K562 (cell line): ENCODE data around the gene GARRE1. TPM values are rescaled to one million over a fixed set of nuclear protein-coding genes. Genes with fewer than 3 reads are reported as not detected.
"Not testable (repeated sequence)": the region's sequence is repeated elsewhere in the genome, so short reads cannot be mapped to it uniquely, and the experiment has no call there.

Experiments used
- ATAC-seq: fragments of 200-7000 bp; cut with Tn5 transposase; 3 replicates; pipeline ENCODE4 v1.9.1; 2020; ENCODE audit warnings: moderate library complexity
- BruUV-seq: library from RNA; stranded (reverse); fragments of 400-500 nt; replicated peaks from 2 replicates; lab custom pipeline; 2021; lab: Mats Ljungman, UMichigan
- CTCF ChIA-PET: fragments of 300-600 bp; formaldehyde crosslinking; extraction: SDS; loops from one replicate; lab custom pipeline; 2021; ENCODE audit warnings: low intra/inter-chr PET ratio; lab: Yijun Ruan, JAX
- POLR2A ChIA-PET: fragments of 300-600, 350-650 bp; sonication (Branson Sonifier 250); formaldehyde crosslinking; extraction: SDS; loops from one replicate; lab custom pipeline; 2021; ENCODE audit warnings: antibody characterized with exemption, inconsistent platforms; lab: Yijun Ruan, JAX
- DNase-seq, 4 experiments: peaks; one replicate each; pipeline versions ENCODE4 v3.0.0 to v3.0.0-alpha.2; 2011 to 2018; ENCODE audit warnings: low spot score in 3 of 4, mixed read lengths in 3 of 4; ENCODE audit errors: extremely low read depth in 1 of 4
- FAIRE-seq: peaks from 2 replicates; lab custom pipeline; 2011; peaks lifted over from hg19 to GRCh38; lab: Jason Lieb, UNC
- H2AFZ ChIP-seq: 2 replicates; pipeline ENCODE4 v1.6.0; 2011; ENCODE audit warnings: low read depth, low read length, control low read depth, inconsistent platforms
- H3K27ac ChIP-seq: fragments of 200-600 bp; 3 replicates; pipeline ENCODE4 v1.8.0; 2011; ENCODE audit warnings: low read depth, mild to moderate bottlenecking, control low read depth, inconsistent platforms, low read length, moderate library complexity, mixed read lengths; ENCODE audit errors: extremely low read depth
- H3K27me3 ChIP-seq, 2 experiments: fragments of 300-600 bp in 1 of 2; 2 replicates in 1 of 2; 3 replicates in 1 of 2; pipeline versions ENCODE4 v1.6.0 to v1.8.0; 2011; ENCODE audit warnings: inconsistent platforms in 2 of 2, low read length in 2 of 2, mild to moderate bottlenecking in 1 of 2, mixed read lengths in 1 of 2, moderate library complexity in 1 of 2; ENCODE audit not compliant: control insufficient read depth in 2 of 2, insufficient read depth in 2 of 2
- H3K36me3 ChIP-seq: fragments of 300-600 bp; 3 replicates; pipeline ENCODE4 v1.8.0; 2011; ENCODE audit warnings: mild to moderate bottlenecking, low read length, inconsistent platforms; ENCODE audit not compliant: control insufficient read depth, insufficient read depth
- H3K4me1 ChIP-seq, 2 experiments: fragments of 200-600 bp in 1 of 2; replicated peaks in 1 of 2; 2 replicates in 1 of 2; 3 replicates in 1 of 2; pipeline versions ENCODE4 v1.5.1 to v1.8.0; 2011; ENCODE audit warnings: inconsistent platforms in 2 of 2, low read length in 2 of 2, mild to moderate bottlenecking in 1 of 2, mixed read lengths in 1 of 2, moderate library complexity in 1 of 2; ENCODE audit not compliant: control insufficient read depth in 2 of 2, insufficient read depth in 2 of 2
- H3K4me2 ChIP-seq: 2 replicates; pipeline ENCODE4 v1.6.1; 2011; ENCODE audit warnings: low read length, control low read depth, inconsistent platforms, mixed read lengths; ENCODE audit not compliant: insufficient read depth
- H3K4me3 ChIP-seq: fragments of 200-600 bp; sonication (generic), shearing (Covaris generic); 2 replicates; pipeline ENCODE4 v1.5.1; 2016; ENCODE audit warnings: control low read depth, inconsistent platforms
- H3K79me2 ChIP-seq: fragments of 200-600 bp; 3 replicates; pipeline ENCODE4 v1.8.0; 2011; ENCODE audit warnings: low read length, inconsistent platforms; ENCODE audit not compliant: control insufficient read depth, insufficient read depth
- H3K9ac ChIP-seq, 2 experiments: 2 replicates each; pipeline versions ENCODE4 v1.6.0 to v1.6.1; 2011; ENCODE audit warnings: low read depth in 2 of 2, low read length in 2 of 2, control low read depth in 1 of 2, inconsistent platforms in 1 of 2, mild to moderate bottlenecking in 1 of 2, mixed read lengths in 1 of 2; ENCODE audit not compliant: insufficient read depth in 1 of 2
- H3K9me1 ChIP-seq: one replicate; pipeline ENCODE4 v1.6.0; 2011; ENCODE audit warnings: inconsistent platforms, mild to moderate bottlenecking, low read length, moderate library complexity; ENCODE audit not compliant: control insufficient read depth, insufficient read depth
- H3K9me3 ChIP-seq: replicated peaks from 2 replicates; pipeline ENCODE4 v1.5.1; 2011; ENCODE audit warnings: low read depth, low read length, inconsistent platforms; ENCODE audit not compliant: control insufficient read depth, insufficient read depth
- H4K20me1 ChIP-seq: replicated peaks from 2 replicates; pipeline ENCODE4 v1.6.1; 2011; ENCODE audit warnings: low read length, inconsistent platforms, mixed read lengths; ENCODE audit not compliant: control insufficient read depth, insufficient read depth
- CBFB ChIP-seq: sonication (generic); formaldehyde crosslinking; IDR thresholded peaks from 2 replicates; pipeline ENCODE4 v1.4.0; 2020; ENCODE audit warnings: mild to moderate bottlenecking, missing genetic modification reagents
- CXXC5 ChIP-seq: fragments of 250-450 bp; sonication (Bioruptor Pico); IDR thresholded peaks from 2 replicates; pipeline ENCODE4 v1.8.0; 2022; ENCODE audit warnings: inconsistent platforms, mild to moderate bottlenecking, moderate library complexity
- ILK ChIP-seq: fragments of 450-650 bp; IDR thresholded peaks from 2 replicates; pipeline ENCODE4 v1.6.1; 2016; ENCODE audit warnings: missing genetic modification characterization, low read depth, mild to moderate bottlenecking, missing compliant biosample characterization, moderate library complexity, borderline replicate concordance
- KLF1 ChIP-seq: fragments of 450-650 bp; IDR thresholded peaks from 2 replicates; pipeline ENCODE4 v1.6.1; 2016; ENCODE audit warnings: missing genetic modification characterization, missing compliant biosample characterization
- NCOA4 ChIP-seq: fragments of 450-650 bp; IDR thresholded peaks from 2 replicates; pipeline ENCODE4 v1.6.1; 2018; ENCODE audit warnings: mild to moderate bottlenecking; ENCODE audit not compliant: partially characterized antibody
- RBBP5 ChIP-seq: fragments of 200-600 bp; sonication (generic); IDR thresholded peaks from 2 replicates; pipeline ENCODE4 v1.6.1; 2012; ENCODE audit warnings: borderline replicate concordance, mild to moderate bottlenecking, low read length, control low read depth, inconsistent platforms; ENCODE audit not compliant: insufficient read depth, poor library complexity, severe bottlenecking
- TAF15 ChIP-seq: fragments of 200-400 bp; formaldehyde crosslinking; IDR thresholded peaks from 2 replicates; pipeline ENCODE4 v1.6.1; 2017; ENCODE audit warnings: mild to moderate bottlenecking, low read depth, low read length, moderate library complexity
- ZNF507 ChIP-seq: conservative IDR thresholded peaks from 2 replicates; pipeline ENCODE4 v1.6.1; 2017; ENCODE audit warnings: missing genetic modification characterization, missing compliant biosample characterization
- WGBS: fragments of 100-300 bp; shearing (Covaris generic); methylation state at CpG from one replicate; pipeline ENCODE4 v1.1.6; 2016; ENCODE audit warnings: low coverage, mixed read lengths; ENCODE audit not compliant: insufficient coverage; ENCODE audit errors: missing lambda C conversion rate; 5-methylcytosine and 5-hydroxymethylcytosine counted together
- in situ Hi-C: fragments of 300-500 bp; cut with MboI; formaldehyde crosslinking; loops from 4 replicates; pipeline ENCODE4 v1.15.0; 2018; ENCODE audit warnings: inconsistent platforms, mixed read lengths
- intact Hi-C: fragments of 100-400 bp; cut with micrococcal nuclease; formaldehyde crosslinking; loops from 2 replicates; pipeline ENCODE4 v1.14.2; 2022
- polyA plus RNA-seq, 8 experiments: library from polyadenylated mRNA; depleted of rRNA in 4 of 8; stranded (reverse) in 5 of 8; unstranded in 3 of 8; fragments of >200 nt; fragmentation: Nextera tagmentation in 2 of 8; fragmentation: Illumina TruSeq in 1 of 8; extraction: Ambion mirVana in 2 of 8; extraction: Trizol in 1 of 8; gene quantifications; 2 replicates each; pipeline versions ENCODE4 v1.2.1 to v1.2.3, GENCODE V29; 2011 to 2014; ENCODE audit warnings: inconsistent platforms in 1 of 8, missing spikeins in 1 of 8
- total RNA-seq, 7 experiments: library from RNA; depleted of rRNA in 6 of 7; stranded (reverse); fragments of >200 nt in 6 of 7; fragmentation: Illumina TruSeq in 2 of 7; extraction: Trizol in 2 of 7; gene quantifications; 2 replicates each; pipeline versions ENCODE4 v1.2.1 to v1.2.3, GENCODE V29; 2011 to 2021; ENCODE audit warnings: low replicate concordance in 1 of 7
- TF ChIP-seq, protein P1 (sequence below): sonication (generic); formaldehyde crosslinking; IDR thresholded peaks from 2 replicates; pipeline ENCODE4 v1.8.0; 2023; ENCODE audit warnings: missing genetic modification reagents, mild to moderate bottlenecking, borderline replicate concordance

GARRE1 gene
- total and polyA plus RNA-seq, 9 of the 15 experiments (the other 6 are each of a cell fraction or from before 2014, with no cell fraction given) = 1.6 to 12.8 (median 7.5) TPM

DNA sequence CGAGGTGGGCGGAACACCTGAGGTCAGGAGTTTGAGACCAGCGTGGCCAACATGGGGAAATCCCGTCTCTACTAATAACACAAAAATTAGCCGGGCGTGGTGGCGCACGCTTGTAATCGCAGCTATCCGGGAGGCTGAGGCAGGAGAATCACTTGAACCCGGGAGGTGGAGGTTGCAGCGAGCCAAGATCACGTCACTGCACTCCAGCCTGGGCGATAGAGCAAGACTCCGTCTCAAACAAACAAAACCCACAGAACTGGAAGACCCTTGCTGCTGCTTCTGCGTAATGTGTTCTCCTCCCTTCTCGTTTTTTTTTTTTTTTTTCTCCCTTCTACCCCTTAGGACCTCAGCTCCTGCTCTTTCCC is 691 bp upstream of the GARRE1 start:
- 73% methylated on average over 11 of the region's 17 CpGs for WGBS
- Histone ChIP-seq H2AFZ (peak overlapping the region; percentile 99), H3K4me3 (peak overlapping the region; percentile 81), H3K4me1 (peaks cover 4 to 24% of the 10 kb centered on the region in 2 experiments; a peak in 3 of 5 replicates), H3K4me2 (peak overlapping the region; percentile 94), H3K79me2 (peaks cover 35% of the 10 kb centered on the region), H3K27ac (peak overlapping the region; percentile 79), H3K9ac (peak overlapping the region; percentile 87 to 94; a peak in 3 of 4 replicates)
- ATAC-seq, BruUV-seq, H3K36me3 ChIP-seq, H3K27me3 ChIP-seq, POLR2A ChIA-PET, intact Hi-C loops, in situ Hi-C loops, H3K9me1 ChIP-seq, FAIRE-seq, CTCF ChIA-PET, H3K9me3 ChIP-seq, H4K20me1 ChIP-seq, DNase-seq: not testable (repeated sequence)
- TF ChIP-seq NCOA4 = peak; percentile 28

DNA sequence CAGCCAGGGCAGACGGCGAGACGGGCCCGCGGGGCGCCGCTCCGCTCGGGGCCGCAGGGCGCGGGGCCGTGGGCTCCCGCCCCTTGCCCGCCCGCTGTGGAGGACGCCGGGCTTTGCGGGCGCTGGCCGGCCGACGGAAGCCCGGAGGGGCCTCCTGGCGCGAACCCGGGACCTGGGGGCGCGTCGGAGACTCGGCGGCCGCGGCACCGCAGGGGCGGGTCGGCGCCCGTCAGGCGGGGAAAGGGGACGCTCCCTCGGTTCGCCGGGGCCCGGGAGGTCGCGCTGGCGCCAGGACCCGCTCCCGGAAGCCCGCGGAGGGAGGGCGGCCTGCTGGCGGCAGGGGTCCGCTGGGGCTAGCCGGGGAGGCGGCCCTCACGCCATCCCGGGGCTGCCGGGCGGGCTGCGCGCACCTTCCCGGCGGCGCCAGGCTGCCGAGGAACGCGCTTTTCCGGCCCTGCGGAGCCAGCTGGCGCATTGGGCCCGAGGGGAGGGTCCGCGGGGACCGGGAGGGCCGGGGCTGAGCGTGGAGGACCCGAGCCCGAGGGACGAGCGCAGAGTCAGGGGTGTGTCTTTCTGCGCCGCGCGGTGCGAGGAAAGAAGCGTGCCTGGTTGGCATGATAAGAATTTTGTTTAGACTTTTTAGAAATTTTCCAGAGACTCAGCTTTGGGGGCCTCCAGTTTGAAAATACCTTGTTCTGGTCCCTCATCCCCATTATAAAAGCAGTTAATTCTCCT is 511 bp downstream of the GARRE1 start:
- peak overlapping the region; percentile 77 to 94 for H3K9ac ChIP-seq
- peaks cover 35% of the 10 kb centered on the region for H3K79me2 ChIP-seq
- H3K27ac ChIP-seq = peak overlapping the region; percentile 82
- peak overlapping the region; percentile 81 for H3K4me3 ChIP-seq
- ChIA-PET POLR2A (no interaction called here), CTCF (no interaction called here)
- H3K9me3 ChIP-seq = no peaks in the 10 kb centered on the region
- 0% methylated on average over 14 of the region's 88 CpGs for whole genome bisulfite sequencing
- H3K27me3 ChIP-seq = no peaks in the 10 kb centered on the region
- FAIRE-seq (no peak), DNase-seq (peak in 2 of 4 experiments; percentile 64 to 70), ATAC-seq (peak; percentile 78)
- intact Hi-C loops (loop anchor here (5.0 kb wide), 1 partner anchor 72 kb away; no protein-coding TSS in a partner anchor), in situ Hi-C loops (no loop called here)
- H3K9me1 ChIP-seq = no peaks in the 10 kb centered on the region
- peaks cover 4 to 24% of the 10 kb centered on the region in 2 experiments; a peak in 3 of 5 replicates for H3K4me1 ChIP-seq
- H2AFZ ChIP-seq = peak overlapping the region; percentile 82
- H3K36me3 ChIP-seq = 0 out of 3 replicates have a peak, but pooled peaks cover 4% of the 10 kb centered on the region
- peak overlapping the region; percentile 94 for H3K4me2 ChIP-seq
- H4K20me1 ChIP-seq = no peaks in the 10 kb centered on the region
- BruUV-seq = no TSS peak
- no peak for TF ChIP-seq TAF15
- TF ChIP-seq RBBP5 = peak; percentile 93
- no peak for TF ChIP-seq CBFB (CRISPR knock-in tag)
- TF ChIP-seq ZNF507 (tag) = no peak
- TF ChIP-seq, protein P1, sequence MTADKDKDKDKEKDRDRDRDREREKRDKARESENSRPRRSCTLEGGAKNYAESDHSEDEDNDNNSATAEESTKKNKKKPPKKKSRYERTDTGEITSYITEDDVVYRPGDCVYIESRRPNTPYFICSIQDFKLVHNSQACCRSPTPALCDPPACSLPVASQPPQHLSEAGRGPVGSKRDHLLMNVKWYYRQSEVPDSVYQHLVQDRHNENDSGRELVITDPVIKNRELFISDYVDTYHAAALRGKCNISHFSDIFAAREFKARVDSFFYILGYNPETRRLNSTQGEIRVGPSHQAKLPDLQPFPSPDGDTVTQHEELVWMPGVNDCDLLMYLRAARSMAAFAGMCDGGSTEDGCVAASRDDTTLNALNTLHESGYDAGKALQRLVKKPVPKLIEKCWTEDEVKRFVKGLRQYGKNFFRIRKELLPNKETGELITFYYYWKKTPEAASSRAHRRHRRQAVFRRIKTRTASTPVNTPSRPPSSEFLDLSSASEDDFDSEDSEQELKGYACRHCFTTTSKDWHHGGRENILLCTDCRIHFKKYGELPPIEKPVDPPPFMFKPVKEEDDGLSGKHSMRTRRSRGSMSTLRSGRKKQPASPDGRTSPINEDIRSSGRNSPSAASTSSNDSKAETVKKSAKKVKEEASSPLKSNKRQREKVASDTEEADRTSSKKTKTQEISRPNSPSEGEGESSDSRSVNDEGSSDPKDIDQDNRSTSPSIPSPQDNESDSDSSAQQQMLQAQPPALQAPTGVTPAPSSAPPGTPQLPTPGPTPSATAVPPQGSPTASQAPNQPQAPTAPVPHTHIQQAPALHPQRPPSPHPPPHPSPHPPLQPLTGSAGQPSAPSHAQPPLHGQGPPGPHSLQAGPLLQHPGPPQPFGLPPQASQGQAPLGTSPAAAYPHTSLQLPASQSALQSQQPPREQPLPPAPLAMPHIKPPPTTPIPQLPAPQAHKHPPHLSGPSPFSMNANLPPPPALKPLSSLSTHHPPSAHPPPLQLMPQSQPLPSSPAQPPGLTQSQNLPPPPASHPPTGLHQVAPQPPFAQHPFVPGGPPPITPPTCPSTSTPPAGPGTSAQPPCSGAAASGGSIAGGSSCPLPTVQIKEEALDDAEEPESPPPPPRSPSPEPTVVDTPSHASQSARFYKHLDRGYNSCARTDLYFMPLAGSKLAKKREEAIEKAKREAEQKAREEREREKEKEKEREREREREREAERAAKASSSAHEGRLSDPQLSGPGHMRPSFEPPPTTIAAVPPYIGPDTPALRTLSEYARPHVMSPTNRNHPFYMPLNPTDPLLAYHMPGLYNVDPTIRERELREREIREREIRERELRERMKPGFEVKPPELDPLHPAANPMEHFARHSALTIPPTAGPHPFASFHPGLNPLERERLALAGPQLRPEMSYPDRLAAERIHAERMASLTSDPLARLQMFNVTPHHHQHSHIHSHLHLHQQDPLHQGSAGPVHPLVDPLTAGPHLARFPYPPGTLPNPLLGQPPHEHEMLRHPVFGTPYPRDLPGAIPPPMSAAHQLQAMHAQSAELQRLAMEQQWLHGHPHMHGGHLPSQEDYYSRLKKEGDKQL (CRISPR knock-in tag) = no peak
- TF ChIP-seq CXXC5 (CRISPR knock-in tag) = peak; percentile 75
- no peak for TF ChIP-seq ILK (tag)
- no peak for TF ChIP-seq KLF1
